ENCODE measurements around the gene FBXO21.

- no peak for TF ChIP-seq CTCF (IDR thresholded peaks at IDR 0.05; ENCODE audit: low read length)
- no peak for TF ChIP-seq EZH2 (IDR thresholded peaks at IDR 0.05; ENCODE audit: borderline replicate concordance, low read length)
These were observed 84.4 kb downstream of the FBXO21 start for GRCh38 chr12:117105902-117106301.
